ENCODE results near the gene THAP5. TPM values are rescaled to one million over a fixed set of nuclear protein-coding genes. Genes with fewer than 3 reads are reported as not detected.

Gene THAP5
- total RNA-seq, 2 experiments from 2014 or later: 11.7 to 12.6 TPM

- Histone ChIP-seq H3K9me3 (ENCODE audit: control insufficient read depth in 1 of 2, insufficient read depth in 1 of 2, low read length in 2 of 2) (no peaks in the 10 kb centered on the region), H3K4me1 (ENCODE audit: insufficient read depth, low read length) (no peaks in the 10 kb centered on the region), H3K36me3 (ENCODE audit: insufficient read depth, low read length) (no peaks in the 10 kb centered on the region), H3K27ac (ENCODE audit: low read depth in 1 of 2, low read length in 2 of 2) (no peak overlapping the region), H3K27me3 (ENCODE audit: control insufficient read depth in 1 of 2, insufficient read depth in 2 of 2, low read length in 2 of 2) (no peaks in the 10 kb centered on the region), H3K4me3 (ENCODE audit: low read length) (no peak overlapping the region)
- Mint-ChIP-seq H3K27me3 (no peaks in the 10 kb centered on the region), H3K27ac (no peak overlapping the region), H3K36me3 (ENCODE audit: low read depth) (no peaks in the 10 kb centered on the region), H3K4me1 (ENCODE audit: low read depth) (no peaks in the 10 kb centered on the region), H3K9me3 (no peaks in the 10 kb centered on the region), H3K4me3 (no peak overlapping the region)
- POLR2A ChIA-PET: no interaction called here
- ATAC-seq (ENCODE audit: poor library complexity) (no peak), DNase-seq (no peak)
- CTCF ChIA-PET: no interaction called here
- intact Hi-C loops (cut with DNase I, micrococcal nuclease): no loop called here
- TF ChIP-seq CTCF (IDR thresholded peaks at IDR 0.05): no peak
Measured at GRCh38 chr7:108590606-108591005, 21.1 kb upstream of the THAP5 start.

- intact Hi-C loops (cut with DNase I, micrococcal nuclease): no loop called here
- ATAC-seq (ENCODE audit: poor library complexity) (no peak), DNase-seq (no peak)
- no peaks in the 10 kb centered on the region for H3K27me3 ChIP-seq (ENCODE audit: control insufficient read depth in 1 of 2, insufficient read depth in 2 of 2, low read length in 2 of 2)
- no peaks in the 10 kb centered on the region for H3K36me3 ChIP-seq (ENCODE audit: insufficient read depth, low read length)
- Mint-ChIP-seq H3K4me3 (no peak overlapping the region), H3K27me3 (no peaks in the 10 kb centered on the region), H3K27ac (no peak overlapping the region), H3K36me3 (ENCODE audit: low read depth) (no peaks in the 10 kb centered on the region), H3K4me1 (ENCODE audit: low read depth) (no peaks in the 10 kb centered on the region), H3K9me3 (no peaks in the 10 kb centered on the region)
- H3K4me3 ChIP-seq (ENCODE audit: low read length): no peak overlapping the region
- CTCF ChIA-PET: no interaction called here
- no peaks in the 10 kb centered on the region for H3K4me1 ChIP-seq (ENCODE audit: insufficient read depth, low read length)
- POLR2A ChIA-PET: no interaction called here
- TF ChIP-seq CTCF (IDR thresholded peaks at IDR 0.05): no peak
- no peak overlapping the region for H3K27ac ChIP-seq (ENCODE audit: low read depth in 1 of 2, low read length in 2 of 2)
- no peaks in the 10 kb centered on the region for H3K9me3 ChIP-seq (ENCODE audit: control insufficient read depth in 1 of 2, insufficient read depth in 1 of 2, low read length in 2 of 2)
Measured at GRCh38 chr7:108589874-108590273, 20.4 kb upstream of the THAP5 start.

GRCh38 chr7:108589199-108589598 lies 19.7 kb upstream of the THAP5 start:
- no peak for TF ChIP-seq CTCF (IDR thresholded peaks at IDR 0.05)
- DNase-seq (no peak), ATAC-seq (ENCODE audit: poor library complexity) (no peak)
- Mint-ChIP-seq H3K27ac (no peak overlapping the region), H3K36me3 (ENCODE audit: low read depth) (no peaks in the 10 kb centered on the region), H3K9me3 (no peaks in the 10 kb centered on the region), H3K4me3 (no peak overlapping the region), H3K4me1 (ENCODE audit: low read depth) (no peaks in the 10 kb centered on the region), H3K27me3 (no peaks in the 10 kb centered on the region)
- H3K27me3 ChIP-seq (ENCODE audit: control insufficient read depth in 1 of 2, insufficient read depth in 2 of 2, low read length in 2 of 2): no peaks in the 10 kb centered on the region
- no peaks in the 10 kb centered on the region for H3K4me1 ChIP-seq (ENCODE audit: insufficient read depth, low read length)
- no peaks in the 10 kb centered on the region for H3K9me3 ChIP-seq (ENCODE audit: control insufficient read depth in 1 of 2, insufficient read depth in 1 of 2, low read length in 2 of 2)
- CTCF ChIA-PET: no interaction called here
- POLR2A ChIA-PET: no interaction called here
- no peak overlapping the region for H3K4me3 ChIP-seq (ENCODE audit: low read length)
- no peaks in the 10 kb centered on the region for H3K36me3 ChIP-seq (ENCODE audit: insufficient read depth, low read length)
- H3K27ac ChIP-seq (ENCODE audit: low read depth in 1 of 2, low read length in 2 of 2): no peak overlapping the region
- intact Hi-C loops (cut with DNase I, micrococcal nuclease): no loop called here
